A549 treated with GW870086 at 1 μM for 4 hours (cell line): ENCODE measurements around the gene HSP90AA1. TPM values are rescaled to one million over a fixed set of nuclear protein-coding genes. Genes with fewer than 3 reads are reported as not detected.

ENCODE experiments used
- total RNA-seq: library from RNA; stranded (reverse); fragments of 200-300 nt; extraction: Qiagen RNA extraction; gene quantifications from 5 replicates; pipeline ENCODE4 v1.2.3, GENCODE V29; 2022; ENCODE audit warnings: low read depth

The HSP90AA1 gene
- total RNA-seq: 693 to 953 TPM (median 747 TPM) in 5 replicates

GRCh38 chr14:102086972-102087761 lies at the start of gene HSP90AA1:
TSS of gene HSP90AA1 (minus strand) at chr14:102087044. CDS start at chr14:102086378, 666 bp downstream.

Other genes starting within 250 kb of the HSP90AA1 start
- 207 to 246 TPM (median 219 TPM) in 5 replicates for gene DYNC1H1, start 122.5 kb downstream of the HSP90AA1 start, total RNA-seq
- 20.1 to 23.4 TPM (median 22.4 TPM) in 5 replicates for gene WDR20, start 52.9 kb upstream of the HSP90AA1 start, total RNA-seq
- 20.5 to 26.1 TPM (median 22.5 TPM) in 5 replicates for gene MOK, start 218.1 kb upstream of the HSP90AA1 start, total RNA-seq
- gene ZNF839, start 232.7 kb upstream of the HSP90AA1 start, total RNA-seq: 5.9 to 7.7 TPM (median 6.7 TPM) in 5 replicates